WTC11 (cell line): ENCODE measurements around the gene MYO1F. TPM values are rescaled to one million over a fixed set of nuclear protein-coding genes. Genes with fewer than 3 reads are reported as not detected.

Experiments
- ATAC-seq: fragments of 200-7000 bp; cut with Tn5 transposase; 2 replicates; pipeline ENCODE4 v1.10.0; 2021; ENCODE audit warnings: mild to moderate bottlenecking, moderate library complexity
- Bru-seq: library from RNA; stranded (reverse); fragments of 400-500 nt; gene quantifications from one replicate; lab custom pipeline; 2021; lab: Mats Ljungman, UMichigan
- CTCF ChIA-PET: fragments of 300-600 bp; sonication (Branson Sonifier 250); formaldehyde crosslinking; loops from one replicate; lab custom pipeline; 2021; ENCODE audit warnings: antibody characterized with exemption; lab: Charles Lee
- POLR2A ChIA-PET: fragments of 350-600 bp; sonication (Branson Sonifier 250); formaldehyde crosslinking; loops from one replicate; lab custom pipeline; 2021; ENCODE audit warnings: antibody characterized with exemption; lab: Charles Lee
- DNase-seq: peaks from one replicate; pipeline ENCODE4 v3.0.0; 2021; ENCODE audit warnings: low spot score
- H3K27ac Mint-ChIP-seq: 2 replicates; pipeline ENCODE4 v1.8.0; 2021; ENCODE audit warnings: mixed read lengths
- H3K27me3 Mint-ChIP-seq: 2 replicates; pipeline ENCODE4 v1.8.0; 2021; ENCODE audit warnings: low read depth, mild to moderate bottlenecking, moderate library complexity, mixed read lengths
- H3K36me3 Mint-ChIP-seq: 2 replicates; pipeline ENCODE4 v1.8.0; 2021; ENCODE audit warnings: mixed read lengths
- H3K4me1 Mint-ChIP-seq: 2 replicates; pipeline ENCODE4 v1.8.0; 2022; ENCODE audit warnings: mixed read lengths
- H3K4me3 Mint-ChIP-seq: 2 replicates; pipeline ENCODE4 v1.8.0; 2021; ENCODE audit warnings: mild to moderate bottlenecking, moderate library complexity, mixed read lengths
- H3K9me3 Mint-ChIP-seq: 2 replicates; pipeline ENCODE4 v1.8.0; 2021; ENCODE audit warnings: mixed read lengths
- AR ChIP-seq: fragments of 250-450 bp; sonication (Bioruptor Pico); IDR thresholded peaks from 2 replicates; pipeline ENCODE4 v1.9.0; 2021; ENCODE audit warnings: mild to moderate bottlenecking
- ATF1 ChIP-seq: sonication (generic); formaldehyde crosslinking; IDR thresholded peaks from 2 replicates; pipeline ENCODE4 v1.8.1; 2023; ENCODE audit warnings: mild to moderate bottlenecking, moderate library complexity, missing genetic modification reagents
- ATF6 ChIP-seq: sonication (generic); formaldehyde crosslinking; IDR thresholded peaks from 2 replicates; pipeline ENCODE4 v1.8.1; 2023; ENCODE audit warnings: mild to moderate bottlenecking, missing genetic modification reagents
- CREM ChIP-seq: sonication (generic); formaldehyde crosslinking; IDR thresholded peaks from 2 replicates; pipeline ENCODE4 v1.8.1; 2022; ENCODE audit warnings: mild to moderate bottlenecking, missing genetic modification reagents, moderate library complexity
- HMGA2 ChIP-seq: fragments of 250-450 bp; sonication (Bioruptor Pico); IDR thresholded peaks from 2 replicates; pipeline ENCODE4 v1.4.0; 2021; ENCODE audit warnings: mild to moderate bottlenecking, moderate library complexity
- KAT7 ChIP-seq: sonication (generic); formaldehyde crosslinking; IDR thresholded peaks from 2 replicates; pipeline ENCODE4 v1.8.1; 2023; ENCODE audit warnings: missing genetic modification reagents, mild to moderate bottlenecking, borderline replicate concordance
- MYBL2 ChIP-seq: sonication (generic); formaldehyde crosslinking; IDR thresholded peaks from 2 replicates; pipeline ENCODE4 v1.8.1; 2023; ENCODE audit warnings: mild to moderate bottlenecking, moderate library complexity, missing genetic modification reagents
- NR1H2 ChIP-seq: sonication (generic); formaldehyde crosslinking; IDR thresholded peaks from 2 replicates; pipeline ENCODE4 v1.9.0; 2021; ENCODE audit warnings: mild to moderate bottlenecking, moderate library complexity, missing genetic modification reagents
- NR2C2 ChIP-seq: sonication (generic); formaldehyde crosslinking; IDR thresholded peaks from 2 replicates; pipeline ENCODE4 v1.8.0; 2022; ENCODE audit warnings: mild to moderate bottlenecking, missing genetic modification reagents
- RORB ChIP-seq: fragments of 250-450 bp; sonication (Bioruptor Pico); IDR thresholded peaks from 2 replicates; pipeline ENCODE4 v1.9.0; 2021; ENCODE audit warnings: mild to moderate bottlenecking
- SMAD3 ChIP-seq: sonication (generic); formaldehyde crosslinking; IDR thresholded peaks from 2 replicates; pipeline ENCODE4 v1.8.0; 2022; ENCODE audit warnings: missing genetic modification reagents, mild to moderate bottlenecking, borderline replicate concordance
- TCF7 ChIP-seq: sonication (generic); formaldehyde crosslinking; IDR thresholded peaks from 2 replicates; pipeline ENCODE4 v1.8.0; 2022; ENCODE audit warnings: mild to moderate bottlenecking, low read depth, missing genetic modification reagents, moderate library complexity
- ZNF232 ChIP-seq: sonication (generic); formaldehyde crosslinking; IDR thresholded peaks from 2 replicates; pipeline ENCODE4 v1.8.0; 2022; ENCODE audit warnings: mild to moderate bottlenecking, missing genetic modification reagents
- ZNF281 ChIP-seq: sonication (generic); formaldehyde crosslinking; IDR thresholded peaks from 2 replicates; pipeline ENCODE4 v1.8.0; 2023; ENCODE audit warnings: mild to moderate bottlenecking, missing genetic modification reagents
- ZNF416 ChIP-seq: fragments of 250-450 bp; sonication (Bioruptor Pico); IDR thresholded peaks from 2 replicates; pipeline ENCODE4 v1.9.0; 2021; ENCODE audit warnings: mild to moderate bottlenecking, inconsistent platforms
- long read RNA-seq, 3 experiments: library from RNA in 1 of 3; library from capped mRNA in 1 of 3; library from polyadenylated mRNA in 1 of 3; unstranded in 2 of 3; stranded (forward) in 1 of 3; transcript quantifications; one replicate each; pipeline ENCODE4 v2.0.0, GENCODE V29; 2021
- total RNA-seq: library from RNA; stranded (reverse); gene quantifications from 3 replicates; pipeline ENCODE4 v1.2.3, GENCODE V29; 2021
- TF ChIP-seq, protein P1 (sequence below): sonication (generic); formaldehyde crosslinking; IDR thresholded peaks from 2 replicates; pipeline ENCODE4 v1.8.0; 2023; ENCODE audit warnings: missing genetic modification reagents
- TF ChIP-seq, protein P2 (sequence below): sonication (generic); formaldehyde crosslinking; IDR thresholded peaks from 2 replicates; pipeline ENCODE4 v1.8.1; 2023; ENCODE audit warnings: mild to moderate bottlenecking, moderate library complexity, missing genetic modification reagents
- TF ChIP-seq, protein P3 (sequence below): sonication (generic); formaldehyde crosslinking; IDR thresholded peaks from 2 replicates; pipeline ENCODE4 v1.8.0; 2023; ENCODE audit warnings: missing genetic modification reagents, mild to moderate bottlenecking, borderline replicate concordance

Gene MYO1F
- total RNA-seq (2.8 to 3.3 TPM (median 3.2 TPM) in 3 replicates), Bru-seq, nascent RNA (percentile 22 among the genes with signal in this experiment)
- long read RNA-seq, experiment 1, full-length matches to known transcripts, result 8 of 11 reads
- long read RNA-seq, experiment 1, partial matches to known transcripts, result 1 of 11 reads
- long read RNA-seq, experiment 1, other reads (novel, unspliced or antisense), result 2 of 11 reads
- long read RNA-seq, experiment 2, partial matches to known transcripts, result 0 of 1 reads
- long read RNA-seq, experiment 2, other reads (novel, unspliced or antisense), result 1 of 1 reads
- long read RNA-seq, experiment 3, partial matches to known transcripts, result 3 of 4 reads
- long read RNA-seq, experiment 3, other reads (novel, unspliced or antisense), result 1 of 4 reads

DNA sequence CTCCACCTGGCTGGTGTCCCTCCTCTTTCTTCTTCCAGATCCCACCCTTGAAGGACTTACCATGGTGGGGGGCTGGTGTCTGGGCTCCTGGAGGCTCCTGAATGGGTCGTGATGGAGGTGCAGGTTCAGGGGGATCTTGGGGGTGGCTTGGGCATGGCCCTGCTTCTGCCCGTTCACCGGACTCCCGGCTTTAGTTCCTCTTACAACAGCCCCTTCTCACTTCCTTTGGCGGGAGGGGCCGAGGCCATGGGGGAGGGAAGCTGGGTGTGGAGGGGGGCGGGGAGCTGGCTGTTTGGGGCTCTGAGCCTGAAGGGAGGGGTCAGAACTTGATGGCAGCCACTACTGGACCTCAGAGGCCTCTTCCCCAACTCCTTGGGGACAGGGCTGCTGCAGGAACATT is at the start of gene MYO1F:
Gene MYO1F, minus strand, starts transcription at position 196 of the 400 bp plus-strand sequence. Its CDS starts 133 bp downstream, at position 63.
- POLR2A ChIA-PET, result no interaction called here
- CTCF ChIA-PET, result interaction anchor here (0.6 to 6.0 kb wide), 15 partner anchors 8 to 224 kb away, joined by 3 to 88 read pairs (median 10); partner anchors contain the start of genes MARCHF2 and ZNF414
- no peak for TF ChIP-seq HMGA2 (CRISPR knock-in tag)
- TF ChIP-seq SMAD3 (CRISPR knock-in tag), result no peak
- TF ChIP-seq KAT7 (CRISPR knock-in tag), result no peak
- TF ChIP-seq, protein P1, sequence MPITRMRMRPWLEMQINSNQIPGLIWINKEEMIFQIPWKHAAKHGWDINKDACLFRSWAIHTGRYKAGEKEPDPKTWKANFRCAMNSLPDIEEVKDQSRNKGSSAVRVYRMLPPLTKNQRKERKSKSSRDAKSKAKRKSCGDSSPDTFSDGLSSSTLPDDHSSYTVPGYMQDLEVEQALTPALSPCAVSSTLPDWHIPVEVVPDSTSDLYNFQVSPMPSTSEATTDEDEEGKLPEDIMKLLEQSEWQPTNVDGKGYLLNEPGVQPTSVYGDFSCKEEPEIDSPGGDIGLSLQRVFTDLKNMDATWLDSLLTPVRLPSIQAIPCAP (CRISPR knock-in tag), result no peak
- TF ChIP-seq ZNF416, result no peak
- TF ChIP-seq ATF1 (CRISPR knock-in tag), result no peak
- H3K9me3 Mint-ChIP-seq, result peaks cover 5% of the 10 kb centered on the region; the same call in 1 of the 2 replicates
- peak within 1 kb of the TSS; percentile 43; the same call in 1 of the 2 replicates for H3K4me3 Mint-ChIP-seq
- no peaks in the 10 kb centered on the region for H3K36me3 Mint-ChIP-seq
- no peak for DNase-seq
- peak within 1 kb of the TSS; percentile 10; the same call in 1 of the 2 replicates for H3K27ac Mint-ChIP-seq
- H3K4me1 Mint-ChIP-seq, result peaks cover 24% of the 10 kb centered on the region
- ATAC-seq, result no peak
- H3K27me3 Mint-ChIP-seq, result peaks cover 9% of the 10 kb centered on the region

DNA sequence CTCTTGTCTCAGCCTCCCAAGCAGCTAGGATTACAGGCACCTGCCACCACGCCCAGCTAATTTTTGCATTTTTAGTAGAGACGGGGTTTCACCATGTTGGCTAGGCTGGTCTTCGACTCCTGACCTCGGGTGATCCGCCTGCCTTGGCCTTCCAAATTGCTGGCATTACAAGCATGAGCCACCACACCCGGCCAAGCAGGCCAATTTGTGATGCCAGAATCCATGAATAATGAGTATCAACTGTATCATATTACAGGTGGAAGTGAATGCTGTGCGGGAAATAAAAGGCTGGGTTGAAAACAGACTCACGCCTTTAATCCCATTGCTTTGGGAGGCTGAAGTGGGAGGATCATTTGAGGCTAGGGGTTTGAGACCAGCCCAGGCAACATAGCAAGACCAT is 49.6 kb upstream of the MYO1F start:
- no peaks in the 10 kb centered on the region for H3K9me3 Mint-ChIP-seq
- no peaks in the 10 kb centered on the region for H3K27me3 Mint-ChIP-seq
- DNase-seq, result no peak
- ATAC-seq, result no peak
- peaks cover 13% of the 10 kb centered on the region for H3K4me1 Mint-ChIP-seq
- no peak overlapping the region for H3K4me3 Mint-ChIP-seq
- ChIA-PET CTCF (interaction anchor here (0.6 to 1.4 kb wide), 4 partner anchors 9 to 71 kb away, joined by 3 to 5 read pairs (median 3); partner anchors contain the start of gene ACTL9), POLR2A (interaction anchor here (0.6 to 0.7 kb wide), 3 partner anchors 12 to 1791 kb away, joined by 3 to 5 read pairs (median 4); no protein-coding TSS in a partner anchor)
- H3K36me3 Mint-ChIP-seq, result no peaks in the 10 kb centered on the region
- H3K27ac Mint-ChIP-seq, result no peak overlapping the region
- no peak for TF ChIP-seq NR1H2
- TF ChIP-seq ATF6 (CRISPR knock-in tag), result no peak
- TF ChIP-seq MYBL2 (CRISPR knock-in tag), result no peak
- TF ChIP-seq NR2C2 (CRISPR knock-in tag), result no peak
- TF ChIP-seq ZNF281, result no peak
- no peak for TF ChIP-seq ZNF232 (CRISPR knock-in tag)
- no peak for TF ChIP-seq CREM
- no peak for TF ChIP-seq AR (CRISPR knock-in tag)
- no peak for TF ChIP-seq RORB (CRISPR knock-in tag)
- TF ChIP-seq, protein P2, sequence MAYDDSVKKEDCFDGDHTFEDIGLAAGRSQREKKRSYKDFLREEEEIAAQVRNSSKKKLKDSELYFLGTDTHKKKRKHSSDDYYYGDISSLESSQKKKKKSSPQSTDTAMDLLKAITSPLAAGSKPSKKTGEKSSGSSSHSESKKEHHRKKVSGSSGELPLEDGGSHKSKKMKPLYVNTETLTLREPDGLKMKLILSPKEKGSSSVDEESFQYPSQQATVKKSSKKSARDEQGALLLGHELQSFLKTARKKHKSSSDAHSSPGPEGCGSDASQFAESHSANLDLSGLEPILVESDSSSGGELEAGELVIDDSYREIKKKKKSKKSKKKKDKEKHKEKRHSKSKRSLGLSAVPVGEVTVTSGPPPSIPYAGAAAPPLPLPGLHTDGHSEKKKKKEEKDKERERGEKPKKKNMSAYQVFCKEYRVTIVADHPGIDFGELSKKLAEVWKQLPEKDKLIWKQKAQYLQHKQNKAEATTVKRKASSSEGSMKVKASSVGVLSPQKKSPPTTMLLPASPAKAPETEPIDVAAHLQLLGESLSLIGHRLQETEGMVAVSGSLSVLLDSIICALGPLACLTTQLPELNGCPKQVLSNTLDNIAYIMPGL, result no peak
- TF ChIP-seq, protein P3, sequence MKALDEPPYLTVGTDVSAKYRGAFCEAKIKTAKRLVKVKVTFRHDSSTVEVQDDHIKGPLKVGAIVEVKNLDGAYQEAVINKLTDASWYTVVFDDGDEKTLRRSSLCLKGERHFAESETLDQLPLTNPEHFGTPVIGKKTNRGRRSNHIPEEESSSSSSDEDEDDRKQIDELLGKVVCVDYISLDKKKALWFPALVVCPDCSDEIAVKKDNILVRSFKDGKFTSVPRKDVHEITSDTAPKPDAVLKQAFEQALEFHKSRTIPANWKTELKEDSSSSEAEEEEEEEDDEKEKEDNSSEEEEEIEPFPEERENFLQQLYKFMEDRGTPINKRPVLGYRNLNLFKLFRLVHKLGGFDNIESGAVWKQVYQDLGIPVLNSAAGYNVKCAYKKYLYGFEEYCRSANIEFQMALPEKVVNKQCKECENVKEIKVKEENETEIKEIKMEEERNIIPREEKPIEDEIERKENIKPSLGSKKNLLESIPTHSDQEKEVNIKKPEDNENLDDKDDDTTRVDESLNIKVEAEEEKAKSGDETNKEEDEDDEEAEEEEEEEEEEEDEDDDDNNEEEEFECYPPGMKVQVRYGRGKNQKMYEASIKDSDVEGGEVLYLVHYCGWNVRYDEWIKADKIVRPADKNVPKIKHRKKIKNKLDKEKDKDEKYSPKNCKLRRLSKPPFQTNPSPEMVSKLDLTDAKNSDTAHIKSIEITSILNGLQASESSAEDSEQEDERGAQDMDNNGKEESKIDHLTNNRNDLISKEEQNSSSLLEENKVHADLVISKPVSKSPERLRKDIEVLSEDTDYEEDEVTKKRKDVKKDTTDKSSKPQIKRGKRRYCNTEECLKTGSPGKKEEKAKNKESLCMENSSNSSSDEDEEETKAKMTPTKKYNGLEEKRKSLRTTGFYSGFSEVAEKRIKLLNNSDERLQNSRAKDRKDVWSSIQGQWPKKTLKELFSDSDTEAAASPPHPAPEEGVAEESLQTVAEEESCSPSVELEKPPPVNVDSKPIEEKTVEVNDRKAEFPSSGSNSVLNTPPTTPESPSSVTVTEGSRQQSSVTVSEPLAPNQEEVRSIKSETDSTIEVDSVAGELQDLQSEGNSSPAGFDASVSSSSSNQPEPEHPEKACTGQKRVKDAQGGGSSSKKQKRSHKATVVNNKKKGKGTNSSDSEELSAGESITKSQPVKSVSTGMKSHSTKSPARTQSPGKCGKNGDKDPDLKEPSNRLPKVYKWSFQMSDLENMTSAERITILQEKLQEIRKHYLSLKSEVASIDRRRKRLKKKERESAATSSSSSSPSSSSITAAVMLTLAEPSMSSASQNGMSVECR (CRISPR knock-in tag), result no peak
- no peak for TF ChIP-seq TCF7
